Neural cell (in vitro differentiated cells): Measurements from ENCODE around the gene KNOP1.

Source experiments
- CTCF ChIP-seq: fragments of 450-650 bp; IDR thresholded peaks from 2 replicates; pipeline ENCODE4 v1.5.1; 2014; ENCODE audit warnings: antibody characterized with exemption, mild to moderate bottlenecking, moderate library complexity; ENCODE audit not compliant: poor library complexity, severe bottlenecking
- EZH2 ChIP-seq: fragments of 200-600, 300-800 bp; shearing (Covaris generic), sonication (generic); IDR thresholded peaks from 2 replicates; pipeline ENCODE4 v1.6.1; 2014; ENCODE audit warnings: antibody characterized with exemption, low read length, borderline replicate concordance, mild to moderate bottlenecking; ENCODE audit not compliant: insufficient read depth, poor library complexity, severe bottlenecking
- MXI1 ChIP-seq: fragments of 450-650 bp; conservative IDR thresholded peaks from 2 replicates; pipeline ENCODE4 v1.6.1; 2014; ENCODE audit warnings: antibody characterized with exemption, mild to moderate bottlenecking; ENCODE audit not compliant: poor library complexity, severe bottlenecking
- RAD21 ChIP-seq: fragments of 450-650 bp; conservative IDR thresholded peaks from 2 replicates; pipeline ENCODE4 v1.6.1; 2014; ENCODE audit warnings: antibody characterized with exemption, mild to moderate bottlenecking, moderate library complexity
- REST ChIP-seq: IDR thresholded peaks from 2 replicates; pipeline ENCODE4 v1.6.1; 2012; ENCODE audit warnings: borderline replicate concordance

- no peak for TF ChIP-seq CTCF
- TF ChIP-seq EZH2 = no peak
- no peak for TF ChIP-seq MXI1
- no peak for TF ChIP-seq RAD21
- no peak for TF ChIP-seq REST
Observed at GRCh38 chr16:19687279-19687678, 30.7 kb downstream of the KNOP1 start.
